22Rv1 (cell line): ENCODE results near the gene SARNP.

Experiments
- ZFX ChIP-seq: fragments of 450-650 bp; IDR thresholded peaks from 2 replicates; pipeline ENCODE4 v1.6.1; 2017; ENCODE audit warnings: antibody characterized with exemption, borderline replicate concordance
- TF ChIP-seq, protein P1 (sequence below): fragments of 450-650 bp; IDR thresholded peaks from 2 replicates; pipeline ENCODE4 v1.5.1; 2017; ENCODE audit warnings: mild to moderate bottlenecking

DNA sequence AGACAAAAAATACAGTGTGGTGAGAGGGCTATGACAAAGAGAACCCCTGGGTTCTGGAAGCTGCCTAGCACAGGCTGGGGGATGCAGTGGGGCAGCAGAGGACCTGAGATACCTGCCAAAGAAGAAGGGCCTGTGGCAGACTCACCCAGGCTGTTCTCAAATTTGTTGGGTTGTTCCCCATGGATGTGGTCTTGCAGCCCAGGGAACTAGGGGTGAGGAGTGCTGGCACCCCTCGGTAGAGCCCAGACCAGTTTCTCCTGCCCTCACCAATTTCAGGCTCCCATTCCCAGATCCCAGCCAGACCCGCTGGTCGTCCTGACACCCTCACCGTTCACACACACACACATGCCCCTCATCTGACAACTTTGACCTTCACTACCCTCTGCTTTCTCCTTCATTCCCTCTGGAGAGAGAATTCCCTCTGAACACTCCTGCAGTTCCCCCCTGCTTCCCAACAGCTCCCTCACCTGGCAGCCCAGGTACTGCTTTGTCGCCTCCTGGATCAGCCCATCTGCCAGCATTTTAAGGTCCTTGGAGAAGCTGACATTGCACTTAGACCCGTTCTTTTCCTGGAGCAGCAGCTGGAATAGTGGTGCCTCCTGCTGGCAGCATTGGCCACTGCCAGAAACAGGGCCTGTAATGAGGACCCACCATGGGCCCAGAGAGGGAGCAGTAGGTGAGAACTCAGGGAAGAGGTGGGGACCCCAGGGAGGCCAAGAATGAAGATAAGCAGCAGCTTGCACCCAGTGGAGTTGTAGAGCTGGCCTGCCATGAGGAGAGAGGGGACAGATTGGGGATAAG lies 80.5 kb downstream of the SARNP start:
- TF ChIP-seq, protein P1, sequence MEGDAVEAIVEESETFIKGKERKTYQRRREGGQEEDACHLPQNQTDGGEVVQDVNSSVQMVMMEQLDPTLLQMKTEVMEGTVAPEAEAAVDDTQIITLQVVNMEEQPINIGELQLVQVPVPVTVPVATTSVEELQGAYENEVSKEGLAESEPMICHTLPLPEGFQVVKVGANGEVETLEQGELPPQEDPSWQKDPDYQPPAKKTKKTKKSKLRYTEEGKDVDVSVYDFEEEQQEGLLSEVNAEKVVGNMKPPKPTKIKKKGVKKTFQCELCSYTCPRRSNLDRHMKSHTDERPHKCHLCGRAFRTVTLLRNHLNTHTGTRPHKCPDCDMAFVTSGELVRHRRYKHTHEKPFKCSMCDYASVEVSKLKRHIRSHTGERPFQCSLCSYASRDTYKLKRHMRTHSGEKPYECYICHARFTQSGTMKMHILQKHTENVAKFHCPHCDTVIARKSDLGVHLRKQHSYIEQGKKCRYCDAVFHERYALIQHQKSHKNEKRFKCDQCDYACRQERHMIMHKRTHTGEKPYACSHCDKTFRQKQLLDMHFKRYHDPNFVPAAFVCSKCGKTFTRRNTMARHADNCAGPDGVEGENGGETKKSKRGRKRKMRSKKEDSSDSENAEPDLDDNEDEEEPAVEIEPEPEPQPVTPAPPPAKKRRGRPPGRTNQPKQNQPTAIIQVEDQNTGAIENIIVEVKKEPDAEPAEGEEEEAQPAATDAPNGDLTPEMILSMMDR = peak; percentile 97
- TF ChIP-seq ZFX = no peak
